Medulla oblongata (tissue), 1 donor: ENCODE data around the gene BIRC5.
"Not testable (repeated sequence)": the region's sequence is repeated elsewhere in the genome, so short reads cannot be mapped to it uniquely, and the experiment has no call there.

ENCODE experiments used
- DNase-seq: peaks from one replicate; pipeline ENCODE4 v3.0.0-alpha.2; 2015; ENCODE audit errors: extremely low spot score

The BIRC5 gene

DNA sequence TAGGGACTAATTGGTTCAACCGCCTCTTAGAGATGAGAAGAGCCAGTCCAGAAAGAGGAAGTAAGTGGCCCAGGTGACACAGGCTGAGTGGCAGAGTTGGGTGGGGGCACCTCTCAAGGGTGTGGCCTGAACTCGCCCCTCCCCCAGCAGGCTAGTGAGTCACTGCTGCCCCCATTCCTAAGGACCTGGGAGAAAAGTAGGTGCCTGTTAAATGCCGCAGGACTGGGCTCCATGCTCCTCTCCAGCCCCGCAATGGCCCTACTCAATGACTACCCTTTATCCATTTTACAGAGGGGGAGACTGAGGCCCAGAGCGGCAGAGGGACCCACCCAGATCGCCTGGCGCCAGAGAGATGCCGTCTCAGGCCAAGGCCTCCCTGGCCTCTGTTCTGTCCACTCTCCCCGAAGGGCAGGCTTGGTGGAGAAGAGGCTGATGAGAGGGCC, 25.5 kb downstream of the BIRC5 start:
- DNase-seq: no peak

DNA sequence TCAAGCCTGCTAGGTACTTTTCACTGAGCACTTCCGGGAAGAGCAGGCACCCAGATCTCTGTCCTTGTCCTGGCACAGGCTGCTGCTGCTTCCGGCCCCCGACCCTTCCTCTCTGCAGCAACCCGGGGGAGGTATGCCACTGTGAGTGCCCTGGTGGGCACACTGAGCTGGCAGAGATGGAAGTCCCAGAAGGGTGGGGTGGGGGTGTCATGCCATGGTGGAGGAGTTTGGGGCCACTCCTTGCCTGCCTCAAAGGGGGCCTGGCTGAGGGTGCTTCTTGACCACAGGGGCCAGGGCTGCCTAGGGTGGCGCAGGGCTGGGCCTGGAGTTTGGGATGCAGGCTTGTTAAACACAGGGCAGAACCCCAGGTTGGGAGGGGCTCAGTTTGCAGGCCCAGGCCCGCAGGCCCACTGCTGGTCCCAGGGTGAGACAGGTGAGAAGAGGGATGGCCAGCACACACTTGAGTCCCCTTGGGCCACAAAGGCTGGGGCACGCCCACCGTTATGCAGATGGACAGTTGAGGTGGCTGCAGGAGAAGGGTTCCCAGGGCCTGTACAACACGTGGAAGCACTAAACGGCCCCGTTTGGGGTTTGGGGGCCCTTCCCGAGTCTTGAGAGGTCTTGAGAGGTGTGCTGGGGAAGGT, 26.1 kb downstream of the BIRC5 start:
- no peak for DNase-seq

DNA sequence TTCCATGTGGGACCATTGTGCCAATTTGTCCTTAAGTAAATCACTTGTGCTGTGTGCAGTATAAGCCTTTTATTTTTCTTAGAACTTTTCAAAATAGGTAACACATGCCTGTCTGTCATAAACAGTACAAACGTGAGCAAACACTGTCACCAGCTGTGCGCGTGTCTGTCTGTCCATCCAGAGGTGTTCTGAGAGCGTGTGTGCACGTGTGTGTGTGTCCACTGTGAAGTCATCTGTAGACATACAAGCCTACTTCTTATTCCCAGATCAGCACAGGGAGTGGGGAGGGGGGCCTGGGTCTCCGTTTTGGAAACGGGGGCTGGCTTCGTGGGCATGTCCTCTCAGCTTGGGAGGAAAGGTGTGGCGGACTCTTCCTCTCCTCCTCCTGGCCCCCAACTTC, 26.8 kb downstream of the BIRC5 start:
- no peak for DNase-seq

DNA sequence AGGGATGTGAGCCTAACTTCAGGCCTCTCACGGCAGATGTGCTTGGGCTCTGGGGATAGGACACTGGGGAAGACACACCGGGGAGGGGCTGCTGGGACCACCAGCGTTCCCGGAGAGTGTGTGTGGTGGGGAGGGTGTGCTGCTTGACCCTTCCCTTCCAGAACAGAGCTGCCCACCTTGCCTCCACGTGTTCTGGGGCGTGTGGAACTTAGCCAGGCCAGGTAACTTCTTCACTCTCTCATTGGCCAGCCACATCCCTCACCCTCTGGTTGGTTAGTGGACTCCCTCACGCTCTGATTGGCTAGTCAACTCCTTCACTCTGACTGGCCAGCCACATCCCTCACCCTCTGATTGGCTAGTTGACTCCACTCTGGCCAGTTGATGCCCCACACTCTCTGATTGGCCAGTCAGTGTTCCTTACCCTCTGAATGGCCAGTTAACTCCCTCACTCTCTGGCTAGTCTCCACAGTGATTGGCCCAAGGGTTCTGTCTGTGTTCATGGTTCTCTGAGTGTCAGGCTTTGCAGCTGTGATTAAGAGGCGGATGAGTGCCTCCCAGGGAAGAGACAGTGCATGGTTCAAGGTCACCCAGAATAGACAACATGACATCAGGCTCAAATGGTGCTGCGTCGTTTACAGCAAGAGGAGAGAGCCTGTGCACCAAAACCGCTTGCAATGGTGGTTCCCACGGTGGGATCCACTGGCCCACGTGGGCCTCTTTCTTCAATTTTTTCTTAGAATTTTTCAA, 27.4 kb downstream of the BIRC5 start:
- peak; percentile 95 for DNase-seq

DNA sequence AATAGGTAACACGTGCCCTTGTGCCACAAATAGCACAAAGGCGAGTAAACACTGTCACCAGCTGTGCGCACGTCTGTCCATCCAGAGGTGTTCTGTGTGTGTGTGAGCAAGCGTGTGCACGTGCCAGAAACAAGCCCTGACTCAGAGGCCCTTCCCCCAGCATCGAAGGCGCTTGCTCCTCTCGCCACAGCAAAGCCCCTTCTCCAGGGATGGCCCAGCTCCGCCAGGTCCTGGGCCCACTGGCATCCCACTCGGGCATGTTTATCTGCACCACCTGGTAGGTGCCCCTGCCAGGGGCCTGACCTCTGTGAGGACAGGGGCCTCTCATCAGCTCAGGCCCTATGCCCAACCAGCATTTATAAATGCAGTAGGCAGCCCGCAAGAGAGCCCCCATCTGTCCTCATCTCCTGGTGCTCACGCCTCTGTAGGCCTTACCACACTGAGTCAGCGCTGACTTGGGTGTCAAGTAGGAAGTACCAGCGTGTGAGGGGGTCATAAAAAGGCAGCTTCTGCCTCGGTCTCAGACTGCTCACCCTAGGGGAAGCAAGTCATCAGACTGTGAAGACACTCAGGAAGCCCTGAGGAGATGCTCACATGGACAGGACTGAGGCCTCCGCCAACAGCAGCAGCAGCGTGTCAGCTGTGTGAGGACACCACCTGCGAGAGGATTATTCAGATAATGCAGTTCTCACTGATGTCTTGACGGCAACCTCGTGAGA, 28.1 kb downstream of the BIRC5 start:
- no peak for DNase-seq

DNA sequence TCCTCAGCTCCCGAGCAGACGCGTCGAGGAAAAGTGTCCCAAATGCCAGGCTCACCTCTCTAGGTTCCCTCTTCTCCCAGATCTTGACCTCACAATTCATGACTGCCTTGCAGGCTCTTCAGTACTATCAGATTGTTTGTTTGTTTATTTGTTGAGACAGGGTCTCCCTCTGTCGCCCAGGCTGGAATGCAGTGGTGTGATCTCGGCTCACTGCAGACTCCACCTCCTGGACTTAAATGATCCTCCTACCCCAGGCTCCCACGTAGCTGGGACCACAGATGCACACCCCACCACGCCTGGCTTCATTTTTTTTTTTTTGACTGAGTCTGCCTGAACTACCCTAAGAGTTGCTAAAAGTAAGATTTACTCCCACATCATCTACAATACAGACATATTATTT, 33.3 kb downstream of the BIRC5 start:
- no peak for DNase-seq

DNA sequence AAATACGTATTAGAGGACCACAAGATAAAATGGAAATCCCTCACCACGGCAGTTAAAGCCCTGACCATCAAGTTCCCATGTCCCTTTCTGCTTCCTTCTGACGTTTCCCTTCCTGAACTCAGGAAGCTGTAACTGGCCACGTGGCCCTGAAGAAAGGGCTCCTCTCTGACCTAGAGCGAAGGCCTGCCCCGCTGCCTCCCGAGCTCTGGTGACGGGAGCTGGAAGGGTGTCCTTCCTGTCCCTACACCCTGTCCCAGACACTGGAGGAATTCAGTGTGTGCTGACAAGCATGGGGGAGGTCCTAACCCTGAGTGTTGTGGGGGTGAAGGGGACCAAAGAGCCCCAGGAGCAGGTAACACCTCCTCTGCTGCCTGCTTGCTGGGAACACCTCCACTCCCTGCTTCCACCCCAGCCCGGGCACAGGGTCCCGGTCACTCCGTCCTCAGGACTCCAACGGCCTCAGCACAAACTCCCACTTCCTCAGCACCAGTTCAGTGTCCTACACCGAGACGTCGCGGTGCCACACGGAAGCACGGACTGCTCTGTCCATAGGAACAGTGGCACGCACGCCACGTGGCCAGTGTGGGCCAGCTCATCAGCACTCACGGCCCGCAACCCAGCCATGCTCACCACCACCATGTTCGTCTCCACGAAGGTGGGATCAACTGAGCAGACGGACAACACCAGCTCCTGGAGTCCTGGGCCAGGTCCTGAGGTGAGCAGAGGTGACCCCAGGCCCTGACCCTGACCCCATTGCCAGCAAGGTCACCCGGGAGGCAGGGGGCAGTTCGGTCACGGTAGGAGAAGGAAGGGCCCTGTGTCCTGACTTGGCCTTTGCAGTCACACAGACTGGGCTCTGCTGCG, 34.2 kb downstream of the BIRC5 start:
- DNase-seq: peak; percentile 54

DNA sequence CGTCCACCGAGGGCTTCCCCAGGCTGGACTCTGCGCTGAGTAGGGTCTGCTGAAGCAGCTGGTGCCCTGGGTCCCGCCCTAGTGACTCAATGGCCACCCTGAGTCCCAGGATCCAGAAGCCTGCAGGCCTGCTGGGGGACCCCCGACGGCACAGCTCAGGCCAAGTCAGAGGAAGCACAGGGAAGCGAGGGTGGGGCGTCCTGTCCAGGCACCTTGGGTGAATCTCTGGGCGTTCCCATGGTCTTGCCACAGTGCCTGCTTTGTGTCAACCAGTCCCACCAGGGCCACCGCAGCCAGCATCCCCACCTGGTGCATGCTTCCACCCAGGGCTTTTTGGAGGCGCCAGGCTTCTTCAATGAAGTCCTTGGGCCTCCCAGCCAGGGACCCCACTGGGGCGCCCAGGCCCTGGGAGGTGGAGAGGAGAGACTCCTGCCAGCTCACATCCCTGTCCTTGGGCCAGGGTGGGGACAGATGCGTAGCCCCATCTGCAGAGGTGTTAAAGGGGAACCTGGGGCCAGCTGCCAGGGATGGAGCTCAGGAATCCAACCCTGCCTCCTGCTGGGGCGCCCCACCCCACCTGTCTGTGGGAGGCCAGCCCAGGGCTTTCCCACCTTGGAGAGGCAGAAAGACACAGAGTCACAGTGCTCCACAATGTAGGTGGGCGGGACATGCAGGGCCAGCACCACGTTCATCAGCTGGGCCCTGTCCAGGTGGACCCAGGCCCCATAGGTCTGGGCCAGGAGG, 35.2 kb downstream of the BIRC5 start:
- no peak for DNase-seq

DNA sequence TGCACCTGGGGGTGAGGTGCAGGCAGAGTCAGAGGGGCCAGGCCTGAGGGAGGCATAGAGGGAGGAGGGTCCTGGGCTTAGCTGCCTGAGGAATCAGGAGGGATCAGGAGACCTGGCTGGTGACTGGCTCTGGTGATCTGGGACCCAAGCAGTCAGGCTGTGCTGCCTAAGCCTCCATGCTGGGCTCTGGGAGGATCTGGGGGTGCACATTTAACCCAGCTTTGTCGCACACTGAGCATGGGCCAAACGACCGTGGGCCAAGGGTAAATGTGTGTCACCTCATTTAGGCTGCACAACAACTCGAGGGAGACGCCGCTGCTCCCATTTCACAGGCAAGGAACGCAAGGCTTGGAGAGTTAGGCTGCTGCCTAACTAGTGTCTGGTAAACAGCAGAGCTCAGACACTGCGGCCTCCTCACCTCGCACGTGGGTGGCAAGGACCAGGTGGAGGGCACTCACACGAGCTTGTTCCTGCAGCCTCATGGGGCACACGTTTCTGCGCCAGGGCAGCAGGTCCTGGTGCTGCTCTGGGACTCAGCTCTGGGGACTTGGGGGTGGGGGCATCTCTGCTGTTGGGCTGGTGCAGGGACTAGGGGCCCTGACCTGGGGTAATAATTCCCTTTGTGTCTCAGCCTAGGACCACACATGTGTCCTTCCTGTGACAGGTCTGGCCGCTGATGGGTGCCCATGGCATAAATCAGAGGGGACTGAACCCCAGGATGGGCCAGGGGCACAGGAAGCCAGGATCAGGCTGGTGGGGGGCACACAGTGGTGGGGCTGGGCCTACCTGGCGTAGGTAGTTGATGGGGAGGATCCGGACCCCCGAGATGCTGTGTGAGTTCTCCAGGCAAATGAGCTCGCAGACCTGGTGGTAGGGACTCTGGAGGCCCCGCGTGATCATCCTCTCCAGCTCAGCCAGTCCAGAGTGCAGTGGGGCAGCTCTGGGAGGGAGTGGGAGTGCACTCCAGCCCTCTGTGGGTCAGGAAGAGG, 36.1 kb downstream of the BIRC5 start:
- no peak for DNase-seq

DNA sequence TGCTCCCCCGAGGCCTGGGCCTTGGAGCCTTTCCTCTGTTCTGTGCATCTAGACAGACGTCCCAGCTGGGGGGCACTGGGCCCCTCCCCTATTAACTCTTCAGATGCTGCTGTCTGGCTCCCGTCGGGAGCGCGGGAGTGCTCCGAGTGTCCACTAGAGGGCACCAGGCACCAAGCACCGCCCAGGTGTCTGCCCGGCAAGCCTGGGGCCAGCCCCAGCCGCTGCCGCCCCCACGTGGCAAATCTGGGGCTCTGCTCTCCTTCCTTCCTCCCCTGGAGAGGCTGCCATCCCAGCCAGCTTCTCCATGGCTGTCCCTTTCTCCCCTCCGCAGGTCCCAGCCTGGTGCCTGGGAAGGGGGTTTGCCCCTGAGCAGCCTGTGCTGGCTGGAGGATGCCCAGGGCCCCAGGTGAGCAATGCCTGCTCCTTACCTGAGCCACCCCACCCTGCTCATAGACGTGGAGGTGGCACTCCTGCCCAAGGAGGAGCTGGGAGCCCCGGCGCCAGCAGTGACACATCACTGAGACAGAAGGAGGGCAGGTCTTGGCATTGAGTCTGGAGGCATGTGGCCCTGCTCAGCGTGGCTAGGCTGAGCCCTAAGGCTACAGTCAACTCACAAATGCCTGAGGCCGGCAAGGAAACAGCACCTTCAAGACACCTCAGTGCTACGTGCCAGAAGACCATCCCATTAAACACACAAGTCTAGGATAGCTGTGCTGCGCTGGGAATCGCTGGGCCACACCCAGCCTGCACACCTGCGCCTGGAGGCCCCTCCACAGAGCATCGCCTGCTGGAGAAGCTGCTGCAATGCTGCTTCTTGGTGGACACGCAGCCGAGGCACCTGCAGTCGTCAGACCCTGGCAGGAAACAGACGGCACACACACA, 37.1 kb downstream of the BIRC5 start:
- peak; percentile 89 for DNase-seq

DNA sequence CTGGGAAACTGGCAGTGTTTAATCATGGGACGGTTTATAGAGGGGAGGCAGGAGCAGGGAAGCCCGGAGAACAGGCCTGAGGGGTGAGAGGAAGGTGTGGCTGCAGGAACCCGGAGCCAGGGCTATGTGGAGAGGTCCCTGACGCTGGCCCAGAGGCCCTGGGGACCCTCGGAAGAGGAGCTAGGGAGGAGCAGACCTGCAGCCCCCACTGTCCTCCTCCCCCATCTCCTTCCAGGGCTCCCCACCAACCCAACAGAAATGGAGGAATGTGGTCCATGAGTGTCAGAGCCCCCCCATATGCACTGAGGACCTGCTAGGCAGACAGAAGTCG, 37.7 kb downstream of the BIRC5 start:
- DNase-seq: no peak

DNA sequence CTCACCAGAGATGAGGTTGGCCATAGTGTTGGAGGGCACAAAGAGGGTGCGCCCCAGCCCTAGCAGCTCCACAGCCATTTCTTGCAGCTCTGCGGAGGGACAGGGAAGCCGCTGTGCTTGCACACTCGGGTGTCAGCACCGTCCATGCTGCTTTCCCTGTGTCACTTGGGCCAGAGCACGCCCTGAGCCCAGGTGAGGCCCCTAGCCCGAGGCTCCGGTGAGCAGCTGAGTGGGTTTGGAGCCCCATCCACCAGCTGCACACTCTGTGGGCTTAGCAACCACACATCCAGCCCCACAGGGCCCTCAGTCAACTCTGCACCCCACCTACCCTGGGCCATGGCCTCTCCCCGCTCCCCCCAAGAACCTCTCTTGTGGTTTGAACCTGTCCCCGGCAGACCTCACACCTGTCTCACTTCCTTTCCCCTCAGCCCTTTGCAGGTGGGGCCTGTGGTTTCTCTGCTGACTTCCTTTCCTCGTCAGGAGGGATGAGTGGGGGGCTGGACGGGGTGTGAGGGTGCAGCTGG, 38.1 kb downstream of the BIRC5 start:
- no peak for DNase-seq

DNA sequence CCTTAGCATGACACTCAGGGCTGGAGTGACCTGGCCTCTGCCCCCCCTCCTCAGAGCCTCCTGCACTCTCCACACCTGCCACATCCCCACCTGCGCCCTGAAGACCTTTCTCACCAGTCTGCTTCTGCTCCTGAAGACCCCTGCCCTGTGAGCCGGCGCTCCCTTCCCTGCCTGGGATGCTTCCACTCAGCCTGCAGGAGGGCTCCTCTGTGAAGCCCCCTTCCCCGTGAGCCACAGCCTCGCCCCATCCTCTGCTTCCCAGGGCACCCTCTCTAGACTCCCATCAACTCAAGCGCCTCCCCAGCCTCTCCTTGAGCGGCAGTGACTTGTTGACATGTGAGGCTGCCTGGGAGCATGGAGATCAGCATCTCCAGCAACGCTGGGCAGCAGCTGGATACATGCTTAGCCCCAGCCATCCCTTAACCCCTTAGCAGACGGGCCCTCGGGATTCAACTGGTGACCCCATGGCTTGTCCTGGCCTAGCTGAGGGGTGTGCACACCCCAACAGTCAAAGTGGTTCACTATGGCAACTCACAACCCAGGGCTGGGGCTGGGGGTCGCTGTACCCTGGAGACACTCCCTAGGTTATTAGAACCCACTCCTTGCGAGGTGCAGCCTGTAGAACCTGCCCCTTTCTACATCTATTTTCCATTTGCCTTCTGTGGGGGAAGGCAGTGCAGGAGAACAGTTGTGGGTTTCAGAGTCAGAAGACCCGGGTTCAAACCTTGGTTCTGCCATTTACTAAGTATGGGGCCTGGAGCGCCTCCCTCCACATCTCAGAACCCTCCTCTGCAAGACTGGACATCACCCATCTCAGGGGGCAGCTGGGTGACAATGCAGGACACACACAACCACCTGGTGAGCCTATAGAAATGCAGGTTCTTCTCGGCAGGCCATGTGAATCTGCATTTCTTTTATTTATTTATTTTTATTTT, 38.9 kb downstream of the BIRC5 start:
- no peak for DNase-seq

DNA sequence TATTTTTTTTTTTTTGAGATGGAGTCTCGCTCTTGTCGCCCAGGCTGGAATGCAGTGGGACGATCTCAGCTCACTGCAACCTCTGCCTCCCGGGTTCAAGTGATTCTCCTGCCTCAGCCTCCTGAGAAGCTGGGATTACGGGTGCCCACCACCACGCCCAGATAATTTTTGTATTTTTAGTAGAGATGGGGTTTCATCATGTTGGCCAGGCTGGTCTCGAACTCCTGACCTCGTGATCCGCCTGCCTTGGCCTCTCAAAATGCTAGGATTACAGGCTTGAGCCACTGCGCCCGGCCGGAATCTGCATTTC, 39.5 kb downstream of the BIRC5 start:
- not testable (repeated sequence) for DNase-seq

DNA sequence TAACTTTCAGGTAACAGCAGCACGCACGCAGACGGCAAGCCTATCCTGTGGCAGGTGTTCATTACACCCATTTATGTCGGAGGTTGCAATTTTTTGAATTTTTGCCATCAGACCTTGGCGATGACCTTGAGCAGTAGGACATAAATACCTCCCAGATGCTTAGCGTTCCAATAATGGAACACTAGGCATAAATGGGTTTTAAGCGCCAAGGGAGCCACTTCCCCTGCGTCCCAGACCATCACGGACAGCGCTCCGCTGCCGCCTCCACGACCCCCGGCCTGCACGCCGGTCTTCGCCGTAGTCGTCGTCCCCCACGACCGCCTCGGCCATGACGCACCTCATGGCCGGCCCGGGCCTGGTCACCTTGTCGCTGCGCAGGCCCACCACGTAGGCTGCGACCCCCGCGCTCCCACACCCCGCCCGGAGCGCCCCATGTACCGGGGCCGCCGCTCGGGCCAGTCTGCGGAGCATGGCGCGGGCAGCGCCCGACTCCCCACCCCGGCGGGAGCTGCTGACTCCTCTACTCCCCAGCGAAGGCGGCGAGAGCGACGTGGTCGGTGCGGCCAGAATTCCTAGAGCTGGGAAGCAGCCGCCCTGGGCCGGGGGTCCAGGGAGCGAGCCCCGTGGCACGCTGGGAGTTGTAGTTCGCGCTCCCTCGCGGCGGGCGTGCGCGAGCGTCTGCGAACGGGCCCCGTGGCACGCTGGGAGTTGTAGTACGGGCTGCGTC, 40.1 kb downstream of the BIRC5 start:
- DNase-seq: peak; percentile 86

DNA sequence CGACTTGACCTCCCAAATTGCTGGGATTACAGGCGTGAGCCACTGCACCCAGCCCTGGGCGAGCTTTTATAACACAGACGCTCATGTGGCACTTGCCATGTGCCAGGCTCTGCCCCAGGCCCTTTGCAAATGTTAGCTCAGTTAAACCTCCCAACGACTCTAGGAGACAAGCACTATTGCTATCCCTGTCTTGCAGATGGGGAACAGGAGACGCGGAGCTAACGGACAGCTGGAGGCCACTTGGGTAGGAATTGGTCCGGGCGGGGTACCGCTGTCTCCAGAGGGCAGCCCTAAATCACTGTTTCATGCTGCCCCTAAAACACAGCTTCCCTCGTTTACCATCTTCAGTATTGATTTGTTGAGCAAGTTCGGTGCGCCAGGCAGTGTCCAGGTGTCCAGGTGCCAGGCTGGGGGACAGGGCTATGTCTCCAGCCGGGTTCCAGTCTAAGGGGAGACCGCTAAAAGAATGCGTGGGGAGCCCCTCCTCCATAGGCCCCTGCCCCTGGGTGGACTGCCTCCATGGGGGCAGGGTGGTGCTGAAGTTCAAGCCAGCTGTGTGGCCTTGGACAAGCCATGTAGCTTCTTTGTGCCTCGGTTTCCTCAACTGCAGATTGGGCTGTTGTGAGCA, 41.1 kb downstream of the BIRC5 start:
- no peak for DNase-seq
